HEK293T (cell line): Measurements from ENCODE around the gene POLA1.

Experiments used
- BHLHE40 ChIP-seq: fragments of 450-650 bp; IDR thresholded peaks from 2 replicates; pipeline ENCODE4 v1.6.1; 2016; ENCODE audit warnings: mild to moderate bottlenecking, moderate library complexity, borderline replicate concordance
- CTBP1 ChIP-seq: fragments of 450-650 bp; IDR thresholded peaks from 2 replicates; pipeline ENCODE4 v1.6.1; 2016; ENCODE audit warnings: borderline replicate concordance
- ELF4 ChIP-seq: fragments of 450-650 bp; IDR thresholded peaks from 2 replicates; pipeline ENCODE4 v1.6.1; 2017; ENCODE audit warnings: antibody characterized with exemption
- FOXA1 ChIP-seq: fragments of 450-650 bp; IDR thresholded peaks from 2 replicates; pipeline ENCODE4 v1.6.1; 2016; ENCODE audit warnings: mild to moderate bottlenecking
- FOXK2 ChIP-seq: fragments of 450-650 bp; IDR thresholded peaks from 2 replicates; pipeline ENCODE4 v1.6.1; 2016; ENCODE audit warnings: mild to moderate bottlenecking
- HDGF ChIP-seq: fragments of 450-650 bp; IDR thresholded peaks from 2 replicates; pipeline ENCODE4 v1.6.1; 2017; ENCODE audit warnings: antibody characterized with exemption, borderline replicate concordance
- LEF1 ChIP-seq: fragments of 450-650 bp; IDR thresholded peaks from 2 replicates; pipeline ENCODE4 v1.6.1; 2017; ENCODE audit warnings: mild to moderate bottlenecking, borderline replicate concordance
- NFRKB ChIP-seq: fragments of 450-650 bp; IDR thresholded peaks from 2 replicates; pipeline ENCODE4 v1.6.1; 2016; ENCODE audit warnings: mild to moderate bottlenecking, moderate library complexity
- PKNOX1 ChIP-seq: fragments of 450-650 bp; IDR thresholded peaks from 2 replicates; pipeline ENCODE4 v1.6.1; 2016
- SP1 ChIP-seq: fragments of 450-650 bp; IDR thresholded peaks from 2 replicates; pipeline ENCODE4 v1.6.1; 2017
- TARDBP ChIP-seq: fragments of 450-650 bp; IDR thresholded peaks from 2 replicates; pipeline ENCODE4 v1.6.1; 2016
- ZNF384 ChIP-seq: fragments of 450-650 bp; IDR thresholded peaks from 2 replicates; pipeline ENCODE4 v1.6.1; 2016

- TF ChIP-seq SP1 (no peak), ELF4 (no peak), HDGF (no peak), PKNOX1 (no peak), FOXK2 (no peak), BHLHE40 (no peak), CTBP1 (no peak), TARDBP (no peak), NFRKB (no peak), ZNF384 (no peak), FOXA1 (no peak), LEF1 (no peak)
Measured at GRCh38 chrX:25004485-25005032, 310.8 kb downstream of the POLA1 start.
